Natural killer cell (primary cell): ENCODE data around the gene ATP2B2. TPM values are rescaled to one million over a fixed set of nuclear protein-coding genes. Genes with fewer than 3 reads are reported as not detected.

Source experiments
- ATAC-seq, 3 donors: fragments of 150-1000 bp in 2 of 3; fragments of 200-7000 bp in 1 of 3; cut with Tn5 transposase; 1 replicate in 1 of 3; 2 replicates in 2 of 3; pipeline ENCODE4 v1.10.0; 2021; ENCODE audit warnings: mild to moderate bottlenecking in 2 of 3, moderate library complexity in 2 of 3
- DNase-seq, 2 donors: peaks; one replicate each; pipeline versions ENCODE4 v3.0.0 to v3.0.0-alpha.2; 2013 to 2021; ENCODE audit warnings: mixed read lengths in 1 of 2
- H3K27ac ChIP-seq: one replicate; pipeline ENCODE4 v1.5.1; 2013; ENCODE audit warnings: mild to moderate bottlenecking, low read length
- H3K27me3 ChIP-seq: one replicate; pipeline ENCODE4 v1.6.1; 2013; ENCODE audit warnings: low read length; ENCODE audit not compliant: control insufficient read depth, insufficient read depth
- H3K36me3 ChIP-seq: one replicate; pipeline ENCODE4 v1.6.1; 2013; ENCODE audit warnings: low read length; ENCODE audit not compliant: control insufficient read depth, insufficient read depth
- H3K4me1 ChIP-seq: one replicate; pipeline ENCODE4 v1.6.1; 2013; ENCODE audit warnings: low read length; ENCODE audit not compliant: control insufficient read depth, insufficient read depth
- H3K4me3 ChIP-seq: one replicate; pipeline ENCODE4 v1.5.1; 2013; ENCODE audit warnings: low read length
- H3K9me3 ChIP-seq: one replicate; pipeline ENCODE4 v1.6.1; 2013; ENCODE audit warnings: low read length; ENCODE audit not compliant: control insufficient read depth, insufficient read depth
- H3K27ac Mint-ChIP-seq, 2 donors: one replicate each; pipeline ENCODE4 v1.8.0; 2022; ENCODE audit warnings: mild to moderate bottlenecking in 2 of 2, mixed read lengths in 2 of 2, moderate library complexity in 1 of 2
- H3K27me3 Mint-ChIP-seq, 2 donors: one replicate each; pipeline ENCODE4 v1.8.0; 2022; ENCODE audit warnings: low read depth in 2 of 2, mixed read lengths in 2 of 2
- H3K36me3 Mint-ChIP-seq: one replicate; pipeline ENCODE4 v1.8.0; 2022; ENCODE audit warnings: mixed read lengths
- H3K4me1 Mint-ChIP-seq, 2 donors: one replicate each; pipeline ENCODE4 v1.8.0; 2022; ENCODE audit warnings: mixed read lengths in 2 of 2
- H3K4me3 Mint-ChIP-seq: one replicate; pipeline ENCODE4 v1.8.0; 2022; ENCODE audit warnings: mild to moderate bottlenecking, moderate library complexity, mixed read lengths
- H3K9me3 Mint-ChIP-seq, 2 donors: one replicate each; pipeline ENCODE4 v1.8.0; 2022; ENCODE audit warnings: mixed read lengths in 2 of 2
- WGBS: methylation state at CpG from one replicate; pipeline ENCODE4 v1.1.7; 2013; ENCODE audit warnings: missing lambda C conversion rate; ENCODE audit not compliant: insufficient coverage; 5-methylcytosine and 5-hydroxymethylcytosine counted together
- intact Hi-C: fragments of 100-400 bp; cut with micrococcal nuclease; formaldehyde crosslinking; loops from one replicate; pipeline ENCODE4 v1.14.2; 2022
- total RNA-seq, 4 donors: library from RNA; stranded (reverse); fragments of 120-200 nt in 1 of 4; gene quantifications; one replicate each; pipeline versions ENCODE4 v1.2.3 to v1.2.4, GENCODE V29; 2013 to 2022
- TF ChIP-seq, protein P1 (sequence below): fragments of 200-600 bp; IDR thresholded peaks from one replicate; pipeline ENCODE4 v1.8.0; 2022; ENCODE audit warnings: antibody characterized with exemption

ATP2B2 gene
- total RNA-seq, 3 donors from 2014 or later (not counting 1 experiment from before 2014, with no cell fraction given): not detected

DNA sequence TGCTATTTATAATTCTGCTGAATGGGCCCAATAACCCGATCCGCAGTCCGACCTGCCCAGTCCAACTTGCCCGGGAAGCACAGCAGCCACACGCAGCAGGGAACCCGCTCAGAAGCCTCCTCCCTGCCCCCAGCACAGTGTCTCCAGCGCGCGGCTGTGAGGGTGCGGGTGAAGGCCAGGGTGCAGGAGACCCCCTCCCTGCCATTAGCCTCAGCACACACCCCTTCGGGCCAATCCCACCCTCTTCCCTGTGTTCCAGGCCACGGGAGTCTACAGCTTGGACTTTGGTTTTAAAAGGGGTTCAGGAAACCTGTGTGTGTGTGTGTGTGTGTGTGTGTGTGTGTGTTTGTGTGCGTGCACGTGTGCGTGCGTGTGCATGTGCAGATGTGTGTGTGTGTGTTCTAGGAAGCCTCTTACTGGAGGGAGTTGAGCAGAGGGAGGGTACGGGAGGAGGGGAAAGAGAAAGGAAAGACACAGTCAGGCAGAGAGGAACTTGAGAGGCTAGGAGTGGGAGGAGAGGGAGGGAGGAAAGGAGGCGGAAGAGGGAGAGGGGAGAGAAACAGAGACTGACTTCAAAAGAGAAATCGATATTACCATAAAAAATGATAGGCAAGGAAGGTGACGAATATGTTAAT lies 34.2 kb downstream of the ATP2B2 start:
- Mint-ChIP-seq H3K4me3 (no peak overlapping the region), H3K9me3 (no peaks in the 10 kb centered on the region), H3K27me3 (peaks cover 16 to 27% of the 10 kb centered on the region in 2 donors), H3K27ac (no peak overlapping the region), H3K4me1 (no peaks in the 10 kb centered on the region), H3K36me3 (no peaks in the 10 kb centered on the region)
- Histone ChIP-seq H3K4me1 (no peaks in the 10 kb centered on the region), H3K4me3 (no peak overlapping the region), H3K9me3 (no peaks in the 10 kb centered on the region), H3K27ac (no peak overlapping the region), H3K36me3 (no peaks in the 10 kb centered on the region), H3K27me3 (peaks cover 3% of the 10 kb centered on the region)
- ATAC-seq (no peak), DNase-seq (no peak)
- WGBS: 13% methylated on average over 17 of the region's 20 CpGs
- TF ChIP-seq, protein P1, sequence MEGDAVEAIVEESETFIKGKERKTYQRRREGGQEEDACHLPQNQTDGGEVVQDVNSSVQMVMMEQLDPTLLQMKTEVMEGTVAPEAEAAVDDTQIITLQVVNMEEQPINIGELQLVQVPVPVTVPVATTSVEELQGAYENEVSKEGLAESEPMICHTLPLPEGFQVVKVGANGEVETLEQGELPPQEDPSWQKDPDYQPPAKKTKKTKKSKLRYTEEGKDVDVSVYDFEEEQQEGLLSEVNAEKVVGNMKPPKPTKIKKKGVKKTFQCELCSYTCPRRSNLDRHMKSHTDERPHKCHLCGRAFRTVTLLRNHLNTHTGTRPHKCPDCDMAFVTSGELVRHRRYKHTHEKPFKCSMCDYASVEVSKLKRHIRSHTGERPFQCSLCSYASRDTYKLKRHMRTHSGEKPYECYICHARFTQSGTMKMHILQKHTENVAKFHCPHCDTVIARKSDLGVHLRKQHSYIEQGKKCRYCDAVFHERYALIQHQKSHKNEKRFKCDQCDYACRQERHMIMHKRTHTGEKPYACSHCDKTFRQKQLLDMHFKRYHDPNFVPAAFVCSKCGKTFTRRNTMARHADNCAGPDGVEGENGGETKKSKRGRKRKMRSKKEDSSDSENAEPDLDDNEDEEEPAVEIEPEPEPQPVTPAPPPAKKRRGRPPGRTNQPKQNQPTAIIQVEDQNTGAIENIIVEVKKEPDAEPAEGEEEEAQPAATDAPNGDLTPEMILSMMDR: no peak
- intact Hi-C loops: no loop called here

DNA sequence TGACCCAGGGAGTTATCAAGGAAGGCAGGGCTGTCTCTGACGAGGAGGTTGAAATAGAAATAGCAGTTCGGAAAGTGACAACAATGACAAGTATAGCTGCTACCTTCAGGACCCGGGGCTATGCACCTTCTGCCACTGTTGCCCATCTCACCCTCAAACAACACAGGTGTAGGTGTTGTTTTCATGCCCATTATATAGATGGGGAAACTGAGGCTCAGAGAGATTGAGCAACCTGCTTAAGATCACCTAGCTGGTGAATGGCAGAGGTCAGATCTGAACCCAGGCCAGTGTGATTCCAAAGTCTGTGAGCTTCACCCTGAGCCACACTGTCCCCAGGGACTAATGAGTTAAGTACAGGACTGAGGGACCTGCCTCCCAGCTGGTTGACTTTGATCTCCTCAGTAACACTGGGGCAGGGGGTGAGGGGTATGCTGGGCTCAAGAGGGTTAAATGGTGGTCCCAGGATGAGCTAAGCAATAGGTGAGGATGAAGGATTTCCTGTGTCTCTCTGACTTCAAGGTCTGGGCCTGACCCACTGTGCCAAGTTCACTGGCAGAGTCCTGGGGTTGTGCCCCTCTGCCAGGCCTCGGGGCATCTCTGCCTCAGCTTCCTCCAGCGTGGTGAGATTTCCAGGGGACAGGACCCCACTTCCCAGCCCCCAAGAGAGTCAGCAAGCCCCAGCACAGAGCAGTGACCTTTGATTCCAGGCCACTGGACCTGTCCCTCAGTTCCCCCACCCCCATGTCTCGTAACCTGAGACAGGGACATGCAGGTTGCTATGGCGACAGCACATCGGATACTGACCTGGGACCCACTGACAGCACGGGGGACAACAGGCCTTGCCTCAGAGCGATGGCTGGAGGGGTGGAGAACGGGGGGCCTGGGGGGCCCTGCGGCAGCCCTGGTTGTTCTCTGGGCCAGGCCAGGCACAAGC lies 35.0 kb downstream of the ATP2B2 start:
- ATAC-seq (no peak), DNase-seq (no peak)
- Mint-ChIP-seq H3K36me3 (no peaks in the 10 kb centered on the region), H3K9me3 (no peaks in the 10 kb centered on the region), H3K27ac (no peak overlapping the region), H3K27me3 (peaks cover 16 to 27% of the 10 kb centered on the region in 2 donors), H3K4me1 (no peaks in the 10 kb centered on the region), H3K4me3 (no peak overlapping the region)
- Histone ChIP-seq H3K27ac (no peak overlapping the region), H3K27me3 (peaks cover 3% of the 10 kb centered on the region), H3K9me3 (no peaks in the 10 kb centered on the region), H3K4me1 (no peaks in the 10 kb centered on the region), H3K36me3 (no peaks in the 10 kb centered on the region), H3K4me3 (no peak overlapping the region)
- TF ChIP-seq, protein P1: no peak
- WGBS: 55% methylated on average over 12 of the region's 12 CpGs
- intact Hi-C loops: no loop called here

DNA sequence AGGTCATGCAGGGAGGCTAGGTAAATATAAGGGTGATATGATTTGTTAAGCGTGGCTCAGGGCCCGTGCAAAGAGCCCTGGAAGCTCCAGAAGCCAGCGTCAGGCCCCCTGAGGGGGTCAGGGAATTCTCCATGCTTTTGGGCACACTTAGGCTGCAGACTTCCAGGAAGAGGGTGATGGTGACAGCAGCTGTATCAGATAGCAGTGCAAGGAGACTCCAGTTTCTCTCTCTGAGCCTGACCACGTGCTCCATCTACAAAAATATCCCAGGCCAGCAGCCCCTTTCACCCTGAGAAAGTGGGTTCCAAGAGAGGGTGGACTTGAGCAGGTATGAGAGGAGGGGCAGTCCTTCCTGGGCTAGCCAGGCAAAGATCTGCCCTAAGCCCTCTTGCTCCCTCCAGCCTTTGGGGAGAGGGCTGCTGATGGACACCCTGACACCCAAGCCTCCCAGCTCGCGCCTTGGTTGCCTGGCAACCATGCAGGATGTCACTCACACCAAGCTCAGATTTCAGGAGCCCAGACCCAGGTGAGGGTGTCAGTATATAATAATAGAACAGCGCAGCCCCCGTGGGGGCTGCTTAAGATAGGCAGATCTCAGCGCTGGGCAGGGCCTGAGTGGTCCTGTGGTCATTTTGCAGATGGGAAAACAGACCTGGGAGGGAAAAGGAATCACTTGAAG lies 35.8 kb downstream of the ATP2B2 start:
- H3K4me3 ChIP-seq: no peak overlapping the region
- 55% methylated on average over 8 of the region's 9 CpGs for WGBS
- H3K9me3 ChIP-seq: no peaks in the 10 kb centered on the region
- Mint-ChIP-seq H3K27me3 (peaks cover 16 to 27% of the 10 kb centered on the region in 2 donors), H3K9me3 (no peaks in the 10 kb centered on the region), H3K36me3 (no peaks in the 10 kb centered on the region), H3K4me3 (no peak overlapping the region), H3K27ac (no peak overlapping the region), H3K4me1 (no peaks in the 10 kb centered on the region)
- DNase-seq: no peak
- H3K27ac ChIP-seq: no peak overlapping the region
- no peak for ATAC-seq
- no peaks in the 10 kb centered on the region for H3K36me3 ChIP-seq
- intact Hi-C loops: no loop called here
- no peaks in the 10 kb centered on the region for H3K4me1 ChIP-seq
- peaks cover 3% of the 10 kb centered on the region for H3K27me3 ChIP-seq
- TF ChIP-seq, protein P1: no peak
